ENCODE measurements around the gene GRB10. TPM values are rescaled to one million over a fixed set of nuclear protein-coding genes. Genes with fewer than 3 reads are reported as not detected.

GRB10 gene
- total RNA-seq, 1 donor from 2014 or later: 33.9 TPM

DNA sequence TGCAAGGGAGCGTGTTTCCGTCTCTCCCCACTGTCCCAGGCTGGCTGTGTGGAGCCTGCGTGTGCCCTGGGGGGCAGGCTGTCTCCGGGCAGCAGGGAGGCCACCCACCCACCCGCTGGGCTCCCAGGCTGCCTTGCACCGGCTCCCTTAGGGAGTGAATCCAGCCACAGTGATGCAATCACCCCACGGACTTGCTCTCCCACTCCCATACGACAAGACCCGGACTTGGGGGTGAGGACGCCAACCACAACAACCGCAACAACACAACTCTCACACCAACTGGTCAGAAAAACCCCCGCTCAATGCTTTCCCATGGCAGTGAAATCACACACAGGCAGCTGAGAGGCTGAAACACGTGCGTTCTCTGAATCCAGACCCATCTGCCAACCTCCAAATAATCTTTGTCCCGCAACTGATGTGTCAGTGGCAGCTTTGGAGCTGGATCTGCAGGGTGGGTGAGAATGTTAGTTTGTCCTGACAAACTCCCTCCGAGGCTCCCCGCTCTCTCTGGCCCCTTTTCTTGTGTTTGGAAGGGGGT is 154.8 kb downstream of the GRB10 start:
- H3K9me3 ChIP-seq (ENCODE audit: low read depth): no peaks in the 10 kb centered on the region
- no peaks in the 10 kb centered on the region for H3F3A ChIP-seq (ENCODE audit: low read depth)
- H3K79me2 ChIP-seq (ENCODE audit: low read depth): peaks cover 4% of the 10 kb centered on the region
- Mint-ChIP-seq H3K9me3 (no peaks in the 10 kb centered on the region), H3K36me3 (peaks cover 5% of the 10 kb centered on the region), H3K4me1 (peaks cover 23% of the 10 kb centered on the region), H3K27me3 (ENCODE audit: insufficient read depth, low read depth) (no peaks in the 10 kb centered on the region), H3K27ac (peak overlapping the region; percentile 44), H3K4me3 (no peak overlapping the region)
- no peaks in the 10 kb centered on the region for H3K36me3 ChIP-seq
- no peak overlapping the region for H3K4me3 ChIP-seq
- no peak overlapping the region for H3K4me2 ChIP-seq
- H3K27me3 ChIP-seq: no peaks in the 10 kb centered on the region
- no peak for DNase-seq (ENCODE audit: low spot score)
- H3K9ac ChIP-seq: no peak overlapping the region
- H3K4me1 ChIP-seq: peaks cover 10% of the 10 kb centered on the region
- no peak overlapping the region for H3K27ac ChIP-seq
- no peaks in the 10 kb centered on the region for H4K20me1 ChIP-seq (ENCODE audit: low read depth)
- TF ChIP-seq, protein P1, sequence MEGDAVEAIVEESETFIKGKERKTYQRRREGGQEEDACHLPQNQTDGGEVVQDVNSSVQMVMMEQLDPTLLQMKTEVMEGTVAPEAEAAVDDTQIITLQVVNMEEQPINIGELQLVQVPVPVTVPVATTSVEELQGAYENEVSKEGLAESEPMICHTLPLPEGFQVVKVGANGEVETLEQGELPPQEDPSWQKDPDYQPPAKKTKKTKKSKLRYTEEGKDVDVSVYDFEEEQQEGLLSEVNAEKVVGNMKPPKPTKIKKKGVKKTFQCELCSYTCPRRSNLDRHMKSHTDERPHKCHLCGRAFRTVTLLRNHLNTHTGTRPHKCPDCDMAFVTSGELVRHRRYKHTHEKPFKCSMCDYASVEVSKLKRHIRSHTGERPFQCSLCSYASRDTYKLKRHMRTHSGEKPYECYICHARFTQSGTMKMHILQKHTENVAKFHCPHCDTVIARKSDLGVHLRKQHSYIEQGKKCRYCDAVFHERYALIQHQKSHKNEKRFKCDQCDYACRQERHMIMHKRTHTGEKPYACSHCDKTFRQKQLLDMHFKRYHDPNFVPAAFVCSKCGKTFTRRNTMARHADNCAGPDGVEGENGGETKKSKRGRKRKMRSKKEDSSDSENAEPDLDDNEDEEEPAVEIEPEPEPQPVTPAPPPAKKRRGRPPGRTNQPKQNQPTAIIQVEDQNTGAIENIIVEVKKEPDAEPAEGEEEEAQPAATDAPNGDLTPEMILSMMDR (IDR thresholded peaks at IDR 0.05): no peak
- TF ChIP-seq EZH2phosphoT487 (IDR thresholded peaks at IDR 0.05) (no peak), EZH2 (IDR thresholded peaks at IDR 0.05) (no peak)
- no peak overlapping the region for H2AFZ ChIP-seq (replicated peaks)

DNA sequence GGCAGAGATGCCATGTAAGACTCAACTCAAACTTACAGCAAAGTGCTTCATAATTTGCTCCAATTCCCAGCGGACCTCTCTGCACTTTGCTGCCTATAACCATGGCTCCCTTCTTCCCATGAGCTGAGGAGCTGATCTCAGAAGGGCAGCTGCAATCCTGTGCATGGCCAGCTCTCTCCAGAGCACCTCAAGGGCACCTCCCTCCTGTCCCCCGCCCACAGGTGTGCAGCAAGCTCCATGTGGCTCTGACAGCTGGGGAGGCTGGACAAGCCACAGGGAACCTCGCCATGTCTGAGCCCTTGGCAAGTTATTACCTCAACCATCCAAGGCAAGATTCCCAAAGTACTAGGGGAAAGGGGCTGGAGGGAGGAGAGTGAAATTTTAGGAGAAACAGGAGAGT is 156.4 kb downstream of the GRB10 start:
- Histone ChIP-seq H2AFZ (replicated peaks) (no peak overlapping the region), H4K20me1 (ENCODE audit: low read depth) (no peaks in the 10 kb centered on the region), H3K36me3 (no peaks in the 10 kb centered on the region), H3F3A (ENCODE audit: low read depth) (no peaks in the 10 kb centered on the region), H3K27me3 (no peaks in the 10 kb centered on the region), H3K4me2 (no peak overlapping the region), H3K79me2 (ENCODE audit: low read depth) (peaks cover 4% of the 10 kb centered on the region), H3K27ac (no peak overlapping the region), H3K9ac (no peak overlapping the region), H3K9me3 (ENCODE audit: low read depth) (no peaks in the 10 kb centered on the region), H3K4me3 (no peak overlapping the region), H3K4me1 (peaks cover 8% of the 10 kb centered on the region)
- Mint-ChIP-seq H3K9me3 (no peaks in the 10 kb centered on the region), H3K4me3 (no peak overlapping the region), H3K27me3 (ENCODE audit: insufficient read depth, low read depth) (no peaks in the 10 kb centered on the region), H3K36me3 (peaks cover 5% of the 10 kb centered on the region), H3K4me1 (peaks cover 20% of the 10 kb centered on the region), H3K27ac (no peak overlapping the region)
- no peak for DNase-seq (ENCODE audit: low spot score)
- TF ChIP-seq EZH2 (IDR thresholded peaks at IDR 0.05) (no peak), EZH2phosphoT487 (IDR thresholded peaks at IDR 0.05) (no peak)
- TF ChIP-seq, protein P1 (IDR thresholded peaks at IDR 0.05): no peak

DNA sequence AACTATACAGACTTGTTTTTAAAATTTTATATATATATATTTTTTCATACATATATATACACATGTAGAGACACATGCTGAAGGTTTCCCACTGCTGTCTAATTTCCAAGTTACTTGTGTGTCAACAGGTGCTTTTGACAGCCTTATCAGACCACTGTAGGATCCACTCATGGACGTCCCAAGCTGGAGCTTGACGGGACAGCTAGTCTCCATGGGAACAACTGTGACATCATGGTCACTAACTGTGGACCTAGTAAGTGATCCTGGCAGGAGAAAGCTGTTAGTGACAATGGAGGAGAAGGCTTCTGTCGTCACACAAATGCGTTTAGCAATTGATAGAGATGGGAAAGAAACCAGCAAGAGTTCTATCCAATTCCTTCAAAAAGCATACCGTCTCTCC is 157.3 kb downstream of the GRB10 start:
- Histone ChIP-seq H3K4me2 (no peak overlapping the region), H3K27me3 (no peaks in the 10 kb centered on the region), H3K4me1 (peaks cover 8% of the 10 kb centered on the region), H3K4me3 (no peak overlapping the region), H4K20me1 (ENCODE audit: low read depth) (no peaks in the 10 kb centered on the region), H3K79me2 (ENCODE audit: low read depth) (peaks cover 4% of the 10 kb centered on the region), H3K9me3 (ENCODE audit: low read depth) (no peaks in the 10 kb centered on the region), H3K9ac (no peak overlapping the region), H3K36me3 (no peaks in the 10 kb centered on the region), H3F3A (ENCODE audit: low read depth) (no peaks in the 10 kb centered on the region), H2AFZ (replicated peaks) (no peak overlapping the region), H3K27ac (no peak overlapping the region)
- TF ChIP-seq, protein P1 (IDR thresholded peaks at IDR 0.05): no peak
- TF ChIP-seq EZH2phosphoT487 (IDR thresholded peaks at IDR 0.05): no peak
- no peak for TF ChIP-seq EZH2 (IDR thresholded peaks at IDR 0.05)
- H3K27me3 Mint-ChIP-seq (ENCODE audit: insufficient read depth, low read depth): no peaks in the 10 kb centered on the region
- no peak overlapping the region for H3K27ac Mint-ChIP-seq
- no peak overlapping the region for H3K4me3 Mint-ChIP-seq
- H3K4me1 Mint-ChIP-seq: peaks cover 16% of the 10 kb centered on the region
- H3K36me3 Mint-ChIP-seq: peaks cover 9% of the 10 kb centered on the region
- no peak for DNase-seq (ENCODE audit: low spot score)
- no peaks in the 10 kb centered on the region for H3K9me3 Mint-ChIP-seq

All from neural progenitor cell (in vitro differentiated cells).